Neural cell (in vitro differentiated cells): ENCODE results near the gene ITGB6.

Experiments used
- CTCF ChIP-seq: fragments of 450-650 bp; IDR thresholded peaks from 2 replicates; pipeline ENCODE4 v1.5.1; 2014; ENCODE audit warnings: antibody characterized with exemption, mild to moderate bottlenecking, moderate library complexity; ENCODE audit not compliant: poor library complexity, severe bottlenecking
- EP300 ChIP-seq: fragments of 450-650 bp; conservative IDR thresholded peaks from 2 replicates; pipeline ENCODE4 v1.6.1; 2014; ENCODE audit warnings: antibody characterized with exemption, mild to moderate bottlenecking, moderate library complexity; ENCODE audit not compliant: poor library complexity, severe bottlenecking
- EZH2 ChIP-seq: fragments of 200-600, 300-800 bp; shearing (Covaris generic), sonication (generic); IDR thresholded peaks from 2 replicates; pipeline ENCODE4 v1.6.1; 2014; ENCODE audit warnings: antibody characterized with exemption, low read length, borderline replicate concordance, mild to moderate bottlenecking; ENCODE audit not compliant: insufficient read depth, poor library complexity, severe bottlenecking
- MXI1 ChIP-seq: fragments of 450-650 bp; conservative IDR thresholded peaks from 2 replicates; pipeline ENCODE4 v1.6.1; 2014; ENCODE audit warnings: antibody characterized with exemption, mild to moderate bottlenecking; ENCODE audit not compliant: poor library complexity, severe bottlenecking
- POLR2AphosphoS5 ChIP-seq: IDR thresholded peaks from 2 replicates; pipeline ENCODE4 v1.6.1; 2012
- RAD21 ChIP-seq: fragments of 450-650 bp; conservative IDR thresholded peaks from 2 replicates; pipeline ENCODE4 v1.6.1; 2014; ENCODE audit warnings: antibody characterized with exemption, mild to moderate bottlenecking, moderate library complexity
- REST ChIP-seq: IDR thresholded peaks from 2 replicates; pipeline ENCODE4 v1.6.1; 2012; ENCODE audit warnings: borderline replicate concordance

- TF ChIP-seq CTCF (no peak), EP300 (no peak), EZH2 (no peak), MXI1 (no peak), RAD21 (no peak), POLR2AphosphoS5 (no peak), REST (no peak)
These were observed 5.7 kb downstream of the ITGB6 start for GRCh38 chr2:160194351-160194750.
